GM18526 (cell line): Measurements from ENCODE around the gene LPAR1.

Source experiments
- POLR2A ChIP-seq: IDR thresholded peaks from 3 replicates; pipeline ENCODE4 v1.6.1; 2011; ENCODE audit not compliant: insufficient read length; ENCODE audit errors: extremely low read depth

LPAR1 gene

DNA sequence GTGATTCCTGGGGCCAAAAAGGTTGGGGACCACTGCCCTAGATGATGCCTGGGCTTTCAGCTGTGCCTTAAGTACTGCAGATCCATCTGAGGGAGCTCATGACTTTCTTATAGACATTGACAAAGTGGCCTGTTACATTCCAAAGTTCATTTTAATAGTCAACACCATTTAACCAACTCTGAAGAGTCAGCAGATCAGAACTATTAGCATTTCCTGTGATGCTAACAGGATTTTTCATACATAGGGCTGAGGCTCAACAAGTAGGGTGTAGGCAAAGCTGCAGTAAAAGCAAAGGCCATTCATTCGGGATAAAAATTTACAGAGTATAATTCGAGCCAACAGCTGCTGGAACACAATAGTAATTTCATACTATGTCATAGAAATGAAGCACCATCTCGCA, 105.4 kb downstream of the LPAR1 start:
- no peak for TF ChIP-seq POLR2A

DNA sequence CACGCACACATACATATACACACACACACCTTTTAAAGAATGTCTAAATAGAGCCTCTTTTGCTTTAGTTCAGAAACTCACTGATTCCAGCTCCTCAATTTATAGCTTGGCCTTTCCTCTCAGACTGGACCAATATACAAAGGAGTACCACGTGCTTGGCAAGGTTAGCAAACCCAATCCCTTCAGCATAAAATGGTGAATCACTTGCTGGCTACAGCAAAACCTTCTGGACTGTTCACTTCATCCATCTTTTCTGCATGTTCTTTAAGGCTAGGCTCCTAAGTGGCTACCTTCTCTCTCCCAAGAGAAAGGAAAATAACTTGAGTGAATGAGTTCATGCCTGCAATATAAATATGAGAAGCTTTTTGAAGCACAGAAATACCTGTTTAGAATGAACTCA, 109.7 kb downstream of the LPAR1 start:
- TF ChIP-seq POLR2A, result no peak

DNA sequence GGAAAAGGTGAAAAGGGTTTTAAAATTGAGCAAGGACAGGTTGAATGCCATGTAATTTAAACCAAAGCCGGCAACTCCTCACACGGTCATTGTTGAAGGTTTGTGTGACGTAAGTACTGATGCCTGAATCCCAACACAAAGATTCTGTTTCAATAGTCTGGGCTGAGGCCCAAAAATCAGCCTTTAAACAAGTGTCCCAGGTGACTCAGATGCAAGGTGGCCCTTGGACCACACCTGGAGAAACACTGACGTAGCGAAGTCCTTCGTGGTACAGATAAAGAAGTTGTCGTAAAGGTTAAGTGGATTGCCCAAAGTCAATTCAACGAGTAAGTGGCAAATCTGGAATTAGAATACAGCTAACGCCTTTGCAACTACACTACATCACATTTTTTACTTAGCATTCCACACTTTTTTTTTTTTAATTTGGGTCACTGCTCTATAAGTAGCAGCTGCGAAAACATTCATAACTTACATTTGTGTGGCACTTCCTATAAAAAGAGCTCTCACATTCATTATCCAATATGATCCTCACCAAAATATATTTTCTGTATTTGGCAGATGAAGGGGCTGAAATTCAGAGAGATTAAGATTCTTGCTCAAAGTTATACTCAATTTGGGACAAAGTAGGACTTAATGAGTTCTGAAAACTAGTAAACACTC, 111.3 kb downstream of the LPAR1 start:
- no peak for TF ChIP-seq POLR2A

DNA sequence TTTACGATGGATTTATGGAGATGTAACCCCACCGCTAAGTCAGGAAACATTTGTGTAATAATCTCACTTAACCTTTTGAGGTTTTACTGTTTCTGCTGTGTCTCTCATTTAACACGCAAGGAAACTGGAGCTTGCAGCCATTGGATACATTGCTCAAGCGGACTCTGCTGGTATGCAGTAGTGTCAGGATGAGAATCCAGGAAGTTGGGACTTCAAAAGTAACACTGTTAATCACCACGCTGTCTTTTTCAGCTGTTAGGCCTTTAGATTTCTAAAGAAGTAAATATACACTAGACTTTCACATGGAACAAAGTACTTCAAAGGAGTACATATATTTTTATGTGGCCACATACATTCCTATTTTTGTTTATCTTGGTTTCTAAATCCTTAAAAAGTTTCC, 114.7 kb downstream of the LPAR1 start:
- TF ChIP-seq POLR2A, result no peak

DNA sequence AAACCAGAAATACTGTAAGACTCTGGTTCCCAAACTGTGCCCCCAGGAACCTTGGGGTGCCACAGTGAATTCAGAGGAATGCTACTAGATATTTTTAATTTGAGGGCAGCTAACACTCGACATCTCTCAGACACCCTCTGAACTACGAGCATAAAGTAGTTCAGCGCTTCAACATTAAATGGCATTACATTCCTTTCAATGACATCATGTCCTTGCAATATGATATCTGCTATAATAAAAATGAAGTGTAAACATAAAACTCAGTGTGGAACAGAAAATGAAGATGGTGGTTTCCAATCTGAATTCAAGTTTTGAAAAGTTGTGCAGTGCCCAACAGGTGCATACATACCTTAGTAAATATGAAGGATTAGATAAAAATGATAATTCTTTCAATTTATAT, 116.1 kb downstream of the LPAR1 start:
- no peak for TF ChIP-seq POLR2A

DNA sequence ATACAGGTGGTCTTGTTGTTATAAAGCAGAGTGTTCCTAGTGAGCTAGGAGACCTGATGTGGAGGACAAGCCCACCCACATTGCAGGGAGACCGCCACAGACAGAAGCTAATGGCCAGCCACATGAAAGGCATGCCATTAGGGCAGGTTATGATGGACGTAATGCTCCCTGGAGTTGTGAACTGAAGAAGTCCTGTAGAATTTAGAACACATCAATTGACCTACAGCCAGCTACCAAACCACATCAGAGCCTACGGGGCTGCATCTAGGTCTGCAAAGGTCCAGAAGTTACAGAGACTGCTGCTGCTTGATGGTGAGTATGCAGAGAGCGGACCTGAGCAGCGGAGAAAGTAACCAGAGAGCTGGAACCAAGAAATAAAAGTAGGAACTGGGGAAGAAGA, 116.6 kb downstream of the LPAR1 start:
- no peak for TF ChIP-seq POLR2A

DNA sequence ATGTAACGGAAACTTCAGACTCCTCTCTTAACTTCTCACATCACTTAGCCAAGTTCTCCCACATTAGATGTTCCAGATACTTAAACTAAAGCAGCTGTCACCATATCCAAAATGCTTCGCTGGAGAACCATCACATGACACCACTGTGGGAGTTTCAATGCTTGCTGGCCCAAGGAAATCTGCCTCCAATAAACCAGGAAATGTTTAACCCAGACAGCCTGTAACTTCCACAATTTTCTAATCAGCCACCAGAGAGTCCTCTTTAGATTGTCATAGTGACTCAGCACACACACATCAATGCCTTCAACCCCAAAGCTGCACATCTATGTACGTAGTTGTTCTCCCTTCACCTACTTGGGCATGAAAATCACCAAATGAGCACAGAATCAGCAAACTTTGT, 118.7 kb downstream of the LPAR1 start:
- no peak for TF ChIP-seq POLR2A

DNA sequence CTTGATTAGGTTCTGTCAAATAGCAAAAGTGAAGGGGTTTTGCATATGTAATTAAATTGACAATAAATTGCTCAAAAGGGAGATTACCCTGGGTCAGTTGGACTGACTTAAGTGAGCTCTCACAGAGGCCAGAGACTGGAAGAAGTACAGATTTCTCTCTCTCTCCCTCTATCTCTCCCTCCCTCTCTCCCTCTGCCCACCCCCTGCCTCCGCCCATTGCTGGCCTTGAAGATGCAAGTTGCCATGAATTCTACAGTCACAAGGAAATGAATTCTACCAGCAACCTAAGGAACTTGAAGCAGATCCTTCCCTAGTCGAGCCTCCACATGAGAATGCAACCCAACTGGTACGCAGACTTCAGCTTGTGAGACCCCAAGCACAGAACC, 119.2 kb downstream of the LPAR1 start:
- TF ChIP-seq POLR2A, result no peak

DNA sequence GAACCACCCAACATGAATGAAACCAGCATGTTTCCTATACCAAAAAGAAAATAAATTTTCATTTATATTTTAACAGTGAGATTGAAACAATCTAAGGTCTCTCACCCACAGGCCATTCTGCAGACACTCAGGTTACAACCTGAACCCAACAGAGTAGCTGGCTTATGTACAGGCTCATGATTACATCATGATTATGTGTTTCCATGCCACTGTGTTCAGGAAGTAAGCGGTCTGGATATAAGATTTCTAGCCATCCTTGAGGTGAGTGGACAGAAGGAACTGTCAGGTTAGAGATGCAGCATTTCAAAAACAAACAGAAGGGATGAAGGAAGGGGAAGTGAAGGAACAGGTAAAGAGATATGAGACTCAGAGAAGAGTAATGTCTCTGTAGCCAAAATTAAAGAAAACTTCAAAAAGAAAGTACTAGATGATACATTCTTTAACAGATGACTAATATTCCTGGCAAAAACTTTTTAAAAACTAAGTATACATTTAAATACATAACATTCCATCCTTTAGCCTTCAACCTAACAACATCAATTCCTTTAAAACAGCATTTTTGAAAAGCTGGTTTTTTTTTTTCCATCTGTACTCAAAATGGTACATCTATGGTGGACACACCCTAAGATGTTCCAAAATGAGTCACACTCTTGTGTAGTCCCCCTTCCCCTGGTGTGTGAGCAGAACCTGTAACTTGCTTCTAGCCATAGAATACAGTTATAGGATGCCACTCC, 119.8 kb downstream of the LPAR1 start:
- no peak for TF ChIP-seq POLR2A

DNA sequence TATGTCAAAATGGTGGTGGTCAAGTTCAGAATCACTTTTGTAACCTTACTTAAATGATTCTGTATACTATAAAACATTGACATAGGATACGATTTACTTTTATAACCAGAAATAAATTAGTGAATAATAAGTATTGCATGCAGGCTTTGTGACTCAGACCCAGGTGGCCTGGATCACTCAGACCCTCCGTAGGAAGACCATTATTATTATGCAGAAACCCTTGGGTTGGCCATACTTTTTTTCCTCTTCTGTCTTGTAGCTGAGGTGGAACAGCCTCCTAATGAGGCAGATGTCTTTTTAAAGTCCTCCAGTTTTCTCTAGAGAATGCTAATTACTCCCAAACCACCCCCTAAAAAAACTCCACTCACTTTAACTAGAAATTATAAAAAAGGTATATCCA, 121.9 kb downstream of the LPAR1 start:
- TF ChIP-seq POLR2A, result no peak

DNA sequence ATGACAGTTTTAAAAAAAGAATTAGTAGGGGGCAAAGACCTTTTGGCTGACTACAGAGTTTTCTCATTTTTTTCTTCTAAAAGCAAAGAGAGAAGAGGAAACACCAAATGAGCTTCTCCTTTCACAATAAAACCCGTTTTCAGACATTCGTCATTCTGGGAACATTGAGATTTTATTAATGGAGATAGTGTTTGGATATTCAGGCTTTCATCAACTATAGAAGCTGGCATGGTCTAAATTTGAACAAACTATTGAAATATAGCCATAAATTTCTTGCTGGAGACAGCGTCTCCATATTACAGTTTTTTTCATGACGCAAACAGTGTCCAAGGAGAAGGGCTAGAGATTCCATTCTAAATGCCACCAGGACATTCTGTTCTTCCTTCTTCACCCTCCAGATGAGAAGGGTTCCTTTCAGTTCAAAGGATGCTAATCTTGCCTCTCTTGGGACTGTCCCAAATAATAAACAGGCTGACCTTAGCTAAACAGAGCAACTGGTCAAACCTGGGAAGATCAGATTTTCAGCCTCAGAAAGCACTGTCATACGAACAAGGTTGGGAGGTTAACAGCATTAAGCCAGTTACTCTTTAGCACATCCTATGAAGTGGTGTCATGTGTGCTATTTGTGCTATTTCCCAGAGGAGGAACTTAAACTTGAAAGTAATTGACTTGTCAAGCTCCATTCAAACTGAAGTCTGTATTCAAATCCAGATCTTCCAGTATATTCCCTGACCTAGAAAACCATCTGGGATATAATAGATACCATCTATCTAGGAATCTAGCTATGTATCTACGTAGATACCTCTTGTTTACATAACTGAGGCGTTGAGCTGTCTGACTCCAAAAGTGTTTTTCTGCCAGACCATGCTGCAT, 125.6 kb downstream of the LPAR1 start:
- no peak for TF ChIP-seq POLR2A

DNA sequence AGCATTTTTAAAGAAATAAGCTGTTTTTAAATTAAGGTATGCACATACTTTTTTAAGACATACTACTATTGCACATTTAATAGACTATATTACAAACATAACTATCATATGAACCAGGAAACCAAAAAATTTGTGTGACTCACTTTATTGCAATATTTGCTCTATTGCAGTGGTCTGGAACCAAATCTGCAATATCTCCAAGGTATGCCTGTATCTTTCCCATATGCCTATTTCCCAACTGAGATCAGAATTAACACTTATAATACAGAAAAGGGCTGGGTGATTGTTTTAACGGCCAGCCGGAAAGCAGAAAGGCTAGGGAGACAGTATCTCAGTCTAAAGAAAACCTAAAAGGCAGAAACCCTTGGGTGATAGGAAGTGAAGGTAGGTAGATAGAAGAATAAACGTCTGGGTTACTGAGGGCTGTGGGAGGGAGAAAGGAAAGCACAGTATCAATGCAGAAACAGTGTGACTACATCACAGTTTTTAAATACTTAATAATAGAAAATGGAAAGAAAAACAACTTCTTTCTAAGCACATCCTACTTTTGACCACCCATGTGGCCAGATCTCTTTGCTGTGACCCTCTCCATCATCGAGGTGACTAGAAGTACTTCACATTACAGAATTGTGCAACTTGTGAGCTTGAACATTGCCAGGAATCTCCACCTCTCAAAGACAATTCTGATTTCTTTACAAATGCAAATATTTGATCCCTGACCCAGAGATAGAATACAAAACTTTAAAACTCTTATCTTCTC, 126.4 kb downstream of the LPAR1 start:
- no peak for TF ChIP-seq POLR2A

DNA sequence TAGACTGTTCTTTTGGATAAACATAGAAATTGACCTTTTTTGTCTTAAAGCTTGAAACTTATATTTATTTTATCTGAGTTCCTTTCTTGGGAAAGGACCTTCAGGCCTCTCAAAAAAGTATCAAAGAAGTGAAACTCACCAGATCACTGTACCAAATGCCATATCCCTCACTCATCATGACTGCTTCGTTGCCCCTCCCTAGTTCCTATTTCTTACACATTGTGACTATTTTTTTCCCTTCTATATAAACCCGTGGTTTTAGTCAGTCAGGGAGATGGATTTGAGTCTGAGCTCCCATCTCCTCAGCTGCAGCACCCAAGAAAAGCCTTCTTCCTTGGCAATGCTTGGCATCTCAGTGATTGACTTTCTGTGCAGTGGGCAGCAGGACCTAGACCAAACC, 129.4 kb downstream of the LPAR1 start:
- TF ChIP-seq POLR2A, result no peak

DNA sequence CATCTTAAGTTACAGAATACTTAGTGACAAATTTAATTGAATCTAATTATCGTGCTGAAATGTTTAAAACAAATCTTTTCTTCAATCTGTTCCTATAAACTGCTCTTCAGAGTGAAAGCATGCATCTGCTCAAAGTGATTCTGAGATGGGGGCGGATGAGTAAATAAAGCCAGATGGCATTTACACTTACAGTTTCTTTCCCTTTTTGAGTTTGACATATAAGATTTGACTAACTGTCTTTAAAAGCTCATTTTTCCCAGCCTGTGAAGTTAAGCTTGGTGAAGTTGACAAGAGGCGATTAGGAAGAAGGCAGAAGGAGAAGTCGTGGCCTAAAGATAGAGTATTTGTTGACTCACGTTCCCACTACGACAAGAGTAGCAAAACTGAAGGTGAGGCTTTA, 137.4 kb downstream of the LPAR1 start:
- TF ChIP-seq POLR2A, result no peak

DNA sequence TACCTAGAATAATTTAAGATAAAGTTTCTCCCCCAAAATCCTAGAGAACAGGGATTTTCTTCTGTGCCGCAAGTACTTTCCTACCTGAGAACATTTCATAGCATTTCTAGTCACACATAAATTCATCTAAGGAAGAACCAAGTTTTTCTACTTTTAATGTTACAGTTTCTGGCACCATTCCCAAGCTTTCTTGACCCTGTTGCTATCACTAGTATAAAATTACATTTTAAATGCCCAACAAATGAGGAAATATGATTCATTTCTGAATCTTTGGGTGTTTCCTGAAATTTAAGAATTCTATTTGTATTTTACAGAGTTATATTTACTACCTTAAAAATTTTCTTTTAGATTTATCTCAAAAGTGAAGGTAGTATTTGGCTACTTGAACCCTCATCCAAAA, 137.8 kb downstream of the LPAR1 start:
- no peak for TF ChIP-seq POLR2A
